Muscle of leg (tissue), 11 donors: Measurements from ENCODE around the gene CCSER2. TPM values are rescaled to one million over a fixed set of nuclear protein-coding genes. Genes with fewer than 3 reads are reported as not detected.
"Not testable (repeated sequence)": the region's sequence is repeated elsewhere in the genome, so short reads cannot be mapped to it uniquely, and the experiment has no call there.

ENCODE experiments used
- DNase-seq: peaks from one replicate; pipeline ENCODE4 v3.0.0; 2013
- H3K27ac ChIP-seq: one replicate; pipeline ENCODE4 v1.5.1; 2013; ENCODE audit warnings: mild to moderate bottlenecking, low read length, control low read depth
- H3K27me3 ChIP-seq: one replicate; pipeline ENCODE4 v1.6.1; 2013; ENCODE audit warnings: low read length; ENCODE audit not compliant: control insufficient read depth, insufficient read depth
- H3K36me3 ChIP-seq: one replicate; pipeline ENCODE4 v1.6.1; 2013; ENCODE audit warnings: low read length; ENCODE audit not compliant: control insufficient read depth, insufficient read depth
- H3K4me1 ChIP-seq: one replicate; pipeline ENCODE4 v1.6.1; 2013; ENCODE audit warnings: low read length; ENCODE audit not compliant: control insufficient read depth, insufficient read depth
- H3K4me3 ChIP-seq: one replicate; pipeline ENCODE4 v1.5.1; 2013; ENCODE audit warnings: low read length, control low read depth
- H3K9me3 ChIP-seq: replicated peaks from 2 replicates; pipeline ENCODE4 v1.6.1; 2013; ENCODE audit warnings: low read depth, low read length; ENCODE audit not compliant: control insufficient read depth
- WGBS: methylation state at CpG from one replicate; pipeline ENCODE4 v1.1.5; 2013; ENCODE audit warnings: missing lambda C conversion rate; ENCODE audit not compliant: insufficient coverage; 5-methylcytosine and 5-hydroxymethylcytosine counted together
- polyA plus RNA-seq, 8 donors: library from polyadenylated mRNA; unstranded; fragments of 120-200 nt; gene quantifications; one replicate each; pipeline versions ENCODE4 v1.2.1 to v1.2.3, GENCODE V29; 2013; ENCODE audit warnings: inconsistent platforms in 1 of 8, low replicate concordance in 1 of 8; ENCODE audit not compliant: insufficient read length in 8 of 8, insufficient read depth in 1 of 8
- total RNA-seq: library from RNA; stranded (reverse); fragments of 120-200 nt; gene quantifications from one replicate; pipeline ENCODE4 v1.2.4, GENCODE V29; 2013

CCSER2 gene
- total and polyA plus RNA-seq, 9 donors: 29.1 to 44.1 (median 37.2) TPM

GRCh38 chr10:84308481-84309304 is 19.7 kb upstream of the CCSER2 start:
- peaks cover 3% of the 10 kb centered on the region for H3K4me1 ChIP-seq
- peak overlapping the region; percentile 51 for H3K27ac ChIP-seq
- H3K36me3 ChIP-seq: no peaks in the 10 kb centered on the region
- H3K4me3 ChIP-seq: no peak overlapping the region
- 55% methylated on average over 2 of the region's 6 CpGs for WGBS
- no peaks in the 10 kb centered on the region for H3K9me3 ChIP-seq
- no peaks in the 10 kb centered on the region for H3K27me3 ChIP-seq
- DNase-seq: peak; percentile 48

DNA sequence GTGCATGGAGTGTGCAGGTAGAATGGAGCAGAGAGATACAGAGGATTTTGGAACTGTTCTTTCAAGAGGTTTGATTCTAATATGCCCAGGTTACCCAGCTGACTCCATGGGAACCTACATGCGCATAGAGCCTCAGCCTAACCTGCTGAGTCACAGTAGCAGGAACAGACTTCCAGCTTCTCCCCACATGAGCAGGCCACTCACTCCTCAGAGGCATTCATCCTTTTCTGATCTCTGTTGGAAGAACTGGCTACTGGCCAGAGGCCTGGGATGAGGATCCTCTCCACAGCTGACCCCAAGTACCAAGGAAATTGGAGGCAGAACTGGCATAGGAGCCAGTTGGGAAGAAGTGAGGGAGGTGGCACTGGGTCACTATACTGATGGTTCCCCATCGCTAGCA is 17.9 kb upstream of the CCSER2 start:
- Histone ChIP-seq H3K4me3 (no peak overlapping the region), H3K36me3 (no peaks in the 10 kb centered on the region), H3K9me3 (no peaks in the 10 kb centered on the region), H3K4me1 (peaks cover 3% of the 10 kb centered on the region), H3K27ac (no peak overlapping the region), H3K27me3 (no peaks in the 10 kb centered on the region)
- WGBS: 91% methylated on average over 1 of the region's 2 CpGs
- DNase-seq: no peak

GRCh38 chr10:84311576-84311975 is 16.8 kb upstream of the CCSER2 start:
- Histone ChIP-seq H3K4me3 (no peak overlapping the region), H3K4me1 (peaks cover 3% of the 10 kb centered on the region), H3K9me3 (no peaks in the 10 kb centered on the region), H3K36me3 (no peaks in the 10 kb centered on the region), H3K27me3 (no peaks in the 10 kb centered on the region), H3K27ac (no peak overlapping the region)
- 90% methylated on average over 8 of the region's 8 CpGs for WGBS
- DNase-seq: no peak

GRCh38 chr10:84312816-84313215 is 15.6 kb upstream of the CCSER2 start:
- H3K4me3 ChIP-seq: no peak overlapping the region
- H3K36me3 ChIP-seq: no peaks in the 10 kb centered on the region
- no CpG with 5 or more reads among the region's 2 CpGs for WGBS
- H3K27me3 ChIP-seq: no peaks in the 10 kb centered on the region
- no peaks in the 10 kb centered on the region for H3K9me3 ChIP-seq
- peaks cover 3% of the 10 kb centered on the region for H3K4me1 ChIP-seq
- H3K27ac ChIP-seq: no peak overlapping the region
- DNase-seq: no peak

DNA sequence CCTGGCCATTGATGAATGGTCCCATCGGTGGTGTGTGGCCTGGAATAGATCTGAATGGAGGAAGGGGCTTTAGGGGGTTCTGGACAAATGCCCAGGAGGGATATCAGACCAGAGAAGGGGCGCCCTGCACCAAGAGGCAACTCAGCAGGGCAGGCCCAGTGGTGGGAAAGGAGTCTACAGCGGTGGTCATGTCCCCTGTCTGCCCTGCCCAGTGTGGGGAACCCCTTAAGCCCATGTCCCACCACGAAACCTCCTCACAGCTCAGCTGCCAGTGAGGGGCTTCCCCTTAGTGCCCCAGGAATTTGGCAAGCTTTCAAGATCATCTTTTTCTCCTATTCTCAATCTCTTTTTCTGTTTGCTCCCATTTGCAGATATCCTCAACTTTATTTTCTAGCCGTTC is 14.1 kb upstream of the CCSER2 start:
- Histone ChIP-seq H3K4me1 (no peaks in the 10 kb centered on the region), H3K9me3 (no peaks in the 10 kb centered on the region), H3K4me3 (no peak overlapping the region), H3K27me3 (no peaks in the 10 kb centered on the region), H3K36me3 (no peaks in the 10 kb centered on the region), H3K27ac (no peak overlapping the region)
- DNase-seq: no peak
- 65% methylated on average over 3 of the region's 5 CpGs for WGBS

- H3K4me3 ChIP-seq: no peak overlapping the region
- H3K9me3 ChIP-seq: no peaks in the 10 kb centered on the region
- no CpG with 5 or more reads among the region's 2 CpGs for WGBS
- no peak for DNase-seq
- no peaks in the 10 kb centered on the region for H3K27me3 ChIP-seq
- H3K36me3 ChIP-seq: no peaks in the 10 kb centered on the region
- no peak overlapping the region for H3K27ac ChIP-seq
- no peaks in the 10 kb centered on the region for H3K4me1 ChIP-seq
Observed at GRCh38 chr10:84317174-84317573, 11.2 kb upstream of the CCSER2 start.

DNA sequence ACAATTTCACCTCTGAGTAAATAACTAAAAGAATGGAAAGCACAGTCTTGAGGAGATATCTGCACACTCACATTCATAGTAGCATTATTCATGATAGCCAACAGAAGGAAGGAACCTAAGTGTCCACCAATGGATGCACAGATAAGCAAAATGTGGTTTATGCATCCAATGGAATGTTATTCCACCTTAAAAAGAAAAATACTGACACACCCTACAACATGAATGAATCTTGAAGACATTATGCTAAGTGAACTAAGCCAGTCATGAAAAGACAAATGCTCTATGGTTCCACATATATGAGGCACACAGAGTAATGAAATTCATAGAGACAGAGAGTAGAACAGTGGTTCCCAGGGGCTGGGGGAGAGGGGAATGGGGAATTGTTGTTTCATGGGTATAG is 6.5 kb upstream of the CCSER2 start:
- H3K4me1 ChIP-seq: no peaks in the 10 kb centered on the region
- no peak overlapping the region for H3K4me3 ChIP-seq
- H3K27ac ChIP-seq: no peak overlapping the region
- H3K9me3 ChIP-seq: no peaks in the 10 kb centered on the region
- H3K27me3 ChIP-seq: no peaks in the 10 kb centered on the region
- H3K36me3 ChIP-seq: no peaks in the 10 kb centered on the region
- no peak for DNase-seq

- not testable (repeated sequence) for H3K4me1 ChIP-seq, H3K9me3 ChIP-seq, H3K36me3 ChIP-seq, DNase-seq, H3K27ac ChIP-seq, H3K4me3 ChIP-seq, H3K27me3 ChIP-seq
- WGBS: no CpG with 5 or more reads among the region's 1 CpG
Observed at GRCh38 chr10:84323566-84323965, 4.8 kb upstream of the CCSER2 start.

- WGBS: 94% methylated on average over 5 of the region's 9 CpGs
- not testable (repeated sequence) for H3K36me3 ChIP-seq, H3K4me1 ChIP-seq, H3K4me3 ChIP-seq, H3K27ac ChIP-seq, H3K9me3 ChIP-seq, H3K27me3 ChIP-seq, DNase-seq
Observed at GRCh38 chr10:84326995-84327394, 1.4 kb upstream of the CCSER2 start.

GRCh38 chr10:84329196-84329611 is 815 bp downstream of the CCSER2 start:
- Histone ChIP-seq H3K4me3 (peak overlapping the region; percentile 77), H3K36me3 (no peaks in the 10 kb centered on the region), H3K9me3 (no peaks in the 10 kb centered on the region), H3K4me1 (peaks cover 11% of the 10 kb centered on the region), H3K27ac (peak overlapping the region; percentile 79), H3K27me3 (no peaks in the 10 kb centered on the region)
- peak; percentile 40 for DNase-seq
- no CpG with 5 or more reads among the region's 6 CpGs for WGBS
